Natural killer cell (primary cell): ENCODE measurements around the gene SPOCD1. TPM values are rescaled to one million over a fixed set of nuclear protein-coding genes. Genes with fewer than 3 reads are reported as not detected.

Experiments
- ATAC-seq, 3 donors: fragments of 150-1000 bp in 2 of 3; fragments of 200-7000 bp in 1 of 3; cut with Tn5 transposase; 1 replicate in 1 of 3; 2 replicates in 2 of 3; pipeline ENCODE4 v1.10.0; 2021; ENCODE audit warnings: mild to moderate bottlenecking in 2 of 3, moderate library complexity in 2 of 3
- DNase-seq, 2 donors: peaks; one replicate each; pipeline versions ENCODE4 v3.0.0 to v3.0.0-alpha.2; 2013 to 2021; ENCODE audit warnings: mixed read lengths in 1 of 2
- H3K27ac ChIP-seq: one replicate; pipeline ENCODE4 v1.5.1; 2013; ENCODE audit warnings: mild to moderate bottlenecking, low read length
- H3K27me3 ChIP-seq: one replicate; pipeline ENCODE4 v1.6.1; 2013; ENCODE audit warnings: low read length; ENCODE audit not compliant: control insufficient read depth, insufficient read depth
- H3K36me3 ChIP-seq: one replicate; pipeline ENCODE4 v1.6.1; 2013; ENCODE audit warnings: low read length; ENCODE audit not compliant: control insufficient read depth, insufficient read depth
- H3K4me1 ChIP-seq: one replicate; pipeline ENCODE4 v1.6.1; 2013; ENCODE audit warnings: low read length; ENCODE audit not compliant: control insufficient read depth, insufficient read depth
- H3K4me3 ChIP-seq: one replicate; pipeline ENCODE4 v1.5.1; 2013; ENCODE audit warnings: low read length
- H3K9me3 ChIP-seq: one replicate; pipeline ENCODE4 v1.6.1; 2013; ENCODE audit warnings: low read length; ENCODE audit not compliant: control insufficient read depth, insufficient read depth
- H3K27ac Mint-ChIP-seq, 2 donors: one replicate each; pipeline ENCODE4 v1.8.0; 2022; ENCODE audit warnings: mild to moderate bottlenecking in 2 of 2, mixed read lengths in 2 of 2, moderate library complexity in 1 of 2
- H3K27me3 Mint-ChIP-seq, 2 donors: one replicate each; pipeline ENCODE4 v1.8.0; 2022; ENCODE audit warnings: low read depth in 2 of 2, mixed read lengths in 2 of 2
- H3K36me3 Mint-ChIP-seq: one replicate; pipeline ENCODE4 v1.8.0; 2022; ENCODE audit warnings: mixed read lengths
- H3K4me1 Mint-ChIP-seq, 2 donors: one replicate each; pipeline ENCODE4 v1.8.0; 2022; ENCODE audit warnings: mixed read lengths in 2 of 2
- H3K4me3 Mint-ChIP-seq: one replicate; pipeline ENCODE4 v1.8.0; 2022; ENCODE audit warnings: mild to moderate bottlenecking, moderate library complexity, mixed read lengths
- H3K9me3 Mint-ChIP-seq, 2 donors: one replicate each; pipeline ENCODE4 v1.8.0; 2022; ENCODE audit warnings: mixed read lengths in 2 of 2
- CTCF ChIP-seq: fragments of 200-600 bp; IDR thresholded peaks from one replicate; pipeline ENCODE4 v1.8.0; 2022; ENCODE audit warnings: antibody characterized with exemption
- WGBS: methylation state at CpG from one replicate; pipeline ENCODE4 v1.1.7; 2013; ENCODE audit warnings: missing lambda C conversion rate; ENCODE audit not compliant: insufficient coverage; 5-methylcytosine and 5-hydroxymethylcytosine counted together
- intact Hi-C: fragments of 100-400 bp; cut with micrococcal nuclease; formaldehyde crosslinking; loops from one replicate; pipeline ENCODE4 v1.14.2; 2022
- total RNA-seq, 4 donors: library from RNA; stranded (reverse); fragments of 120-200 nt in 1 of 4; gene quantifications; one replicate each; pipeline versions ENCODE4 v1.2.3 to v1.2.4, GENCODE V29; 2013 to 2022

The SPOCD1 gene
- total RNA-seq, 3 donors from 2014 or later (not counting 1 experiment from before 2014, with no cell fraction given): 0.54 to 0.68 TPM; not detected in 1

DNA sequence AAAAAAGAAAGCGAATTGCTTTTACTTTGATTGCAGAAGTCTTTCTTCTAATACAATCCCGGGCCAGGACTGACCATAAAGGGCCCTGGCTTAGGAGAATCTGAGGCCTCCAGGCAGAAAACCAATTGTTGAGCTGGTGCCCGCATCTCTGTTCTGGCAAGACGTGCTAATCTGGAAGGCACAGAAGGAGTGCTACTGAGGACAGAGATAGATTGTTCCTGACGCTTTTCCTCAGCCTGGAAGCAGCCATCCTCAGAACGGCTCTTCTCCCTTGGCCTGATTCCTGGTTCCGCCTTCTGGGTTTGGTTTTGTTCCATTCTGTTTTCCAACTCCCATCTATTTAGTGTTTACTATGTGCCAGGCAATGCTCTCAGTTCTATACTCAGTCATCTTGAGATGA lies 44.8 kb upstream of the SPOCD1 start:
- Mint-ChIP-seq H3K4me1 (no peaks in the 10 kb centered on the region), H3K36me3 (no peaks in the 10 kb centered on the region), H3K27me3 (no peaks in the 10 kb centered on the region), H3K9me3 (no peaks in the 10 kb centered on the region), H3K27ac (no peak overlapping the region), H3K4me3 (no peak overlapping the region)
- H3K4me1 ChIP-seq: no peaks in the 10 kb centered on the region
- ATAC-seq (no peak), DNase-seq (no peak)
- no peak overlapping the region for H3K4me3 ChIP-seq
- H3K9me3 ChIP-seq: no peaks in the 10 kb centered on the region
- H3K27ac ChIP-seq: no peak overlapping the region
- intact Hi-C loops: no loop called here
- 94% methylated on average over 7 of the region's 7 CpGs for WGBS
- no peaks in the 10 kb centered on the region for H3K36me3 ChIP-seq
- no peak for TF ChIP-seq CTCF
- no peaks in the 10 kb centered on the region for H3K27me3 ChIP-seq

GRCh38 chr1:31859719-31860118 lies 43.9 kb upstream of the SPOCD1 start:
- Mint-ChIP-seq H3K27me3 (no peaks in the 10 kb centered on the region), H3K36me3 (no peaks in the 10 kb centered on the region), H3K9me3 (no peaks in the 10 kb centered on the region), H3K4me1 (no peaks in the 10 kb centered on the region), H3K27ac (no peak overlapping the region), H3K4me3 (no peak overlapping the region)
- TF ChIP-seq CTCF: no peak
- WGBS: 95% methylated on average over 2 of the region's 2 CpGs
- Histone ChIP-seq H3K36me3 (no peaks in the 10 kb centered on the region), H3K4me1 (no peaks in the 10 kb centered on the region), H3K9me3 (no peaks in the 10 kb centered on the region), H3K4me3 (no peak overlapping the region), H3K27me3 (no peaks in the 10 kb centered on the region), H3K27ac (no peak overlapping the region)
- DNase-seq (no peak), ATAC-seq (no peak)
- intact Hi-C loops: no loop called here

GRCh38 chr1:31859044-31859443 lies 43.2 kb upstream of the SPOCD1 start:
- Mint-ChIP-seq H3K27ac (no peak overlapping the region), H3K4me1 (no peaks in the 10 kb centered on the region), H3K36me3 (no peaks in the 10 kb centered on the region), H3K27me3 (no peaks in the 10 kb centered on the region), H3K4me3 (no peak overlapping the region), H3K9me3 (no peaks in the 10 kb centered on the region)
- H3K36me3 ChIP-seq: no peaks in the 10 kb centered on the region
- WGBS: 95% methylated on average over 3 of the region's 3 CpGs
- no peak for TF ChIP-seq CTCF
- no peak overlapping the region for H3K4me3 ChIP-seq
- DNase-seq: no peak
- no peaks in the 10 kb centered on the region for H3K27me3 ChIP-seq
- H3K4me1 ChIP-seq: no peaks in the 10 kb centered on the region
- intact Hi-C loops: no loop called here
- ATAC-seq: no peak
- no peak overlapping the region for H3K27ac ChIP-seq
- no peaks in the 10 kb centered on the region for H3K9me3 ChIP-seq

DNA sequence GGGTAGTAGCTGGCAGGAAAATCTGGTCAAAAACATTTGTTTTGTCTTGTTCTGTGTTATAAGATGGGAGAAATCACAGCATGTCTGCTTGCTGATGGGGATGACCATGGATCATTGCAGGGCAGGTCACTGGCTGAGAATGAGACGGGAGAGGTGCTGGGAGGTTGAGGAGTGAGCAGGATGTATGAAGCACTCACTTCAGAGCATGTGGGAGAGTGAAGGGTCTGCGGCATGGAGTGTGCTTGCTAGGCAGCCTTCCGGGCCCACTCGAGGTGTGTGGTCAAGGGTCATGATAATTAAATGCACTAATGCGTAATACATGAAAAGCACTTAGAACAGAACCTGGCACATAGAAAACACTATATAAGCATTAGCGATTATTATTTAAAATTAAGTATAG lies 42.0 kb upstream of the SPOCD1 start:
- DNase-seq (no peak), ATAC-seq (no peak)
- no peak overlapping the region for H3K4me3 ChIP-seq
- no peaks in the 10 kb centered on the region for H3K4me1 Mint-ChIP-seq
- no peak overlapping the region for H3K27ac ChIP-seq
- H3K36me3 ChIP-seq: no peaks in the 10 kb centered on the region
- no peak overlapping the region for H3K4me3 Mint-ChIP-seq
- no peaks in the 10 kb centered on the region for H3K9me3 ChIP-seq
- TF ChIP-seq CTCF: no peak
- no peaks in the 10 kb centered on the region for H3K4me1 ChIP-seq
- H3K27me3 Mint-ChIP-seq: no peaks in the 10 kb centered on the region
- H3K36me3 Mint-ChIP-seq: no peaks in the 10 kb centered on the region
- intact Hi-C loops: no loop called here
- no peak overlapping the region for H3K27ac Mint-ChIP-seq
- no peaks in the 10 kb centered on the region for H3K9me3 Mint-ChIP-seq
- no peaks in the 10 kb centered on the region for H3K27me3 ChIP-seq
- 97% methylated on average over 4 of the region's 6 CpGs for WGBS
